NCI-H1694 (cell line): Measurements from ENCODE around the gene RPL11.
A peak's percentile ranks its signal among the peaks of the same experiment; 100 is the strongest.
"Not testable (repeated sequence)": the region's sequence is repeated elsewhere in the genome, so short reads cannot be mapped to it uniquely, and the experiment has no call there.

Experiments used
- DNase-seq: peaks from one replicate; lab custom pipeline; 2025; lab: John Stamatoyannopoulos, UW

RPL11 gene

DNA sequence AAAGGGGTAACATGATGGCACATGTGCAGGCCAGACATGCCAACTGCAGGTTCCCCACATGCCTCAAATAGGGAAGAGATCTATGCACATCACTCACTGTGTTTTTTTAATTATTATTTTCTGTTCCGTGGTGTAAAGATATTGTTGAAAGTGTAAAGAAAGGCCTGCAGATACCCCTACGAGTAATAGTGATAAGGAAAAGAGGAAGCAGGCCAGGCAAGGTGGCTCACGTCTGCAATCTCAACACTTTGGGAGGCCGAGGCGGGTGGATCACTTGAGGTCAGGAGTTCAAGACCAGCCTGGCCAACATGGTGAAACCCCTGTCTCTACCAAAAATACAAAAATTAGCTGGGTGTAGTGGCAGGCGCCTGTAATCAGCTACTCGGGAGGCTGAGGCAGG, 6.4 kb upstream of the RPL11 start:
- not testable (repeated sequence) for DNase-seq

DNA sequence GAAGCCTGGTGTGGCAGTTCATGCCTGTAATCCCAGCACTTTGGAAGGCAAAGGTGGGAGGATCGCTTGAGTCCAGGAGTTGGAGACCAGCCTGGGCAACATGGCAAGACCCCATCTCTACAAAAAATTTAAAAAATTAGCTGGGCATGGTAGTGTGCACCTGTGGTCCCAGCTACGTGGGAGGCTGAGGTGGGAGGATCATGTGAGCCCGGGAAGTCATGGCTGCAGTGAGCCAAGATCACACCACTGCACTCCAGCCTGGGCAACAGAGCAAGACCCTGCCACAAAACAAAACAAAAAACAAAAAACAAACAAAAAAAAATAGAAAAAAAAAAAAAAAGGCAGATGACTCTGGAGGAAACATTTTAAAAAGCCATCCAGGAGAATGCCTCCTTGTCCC, 3.9 kb upstream of the RPL11 start:
- not testable (repeated sequence) for DNase-seq

DNA sequence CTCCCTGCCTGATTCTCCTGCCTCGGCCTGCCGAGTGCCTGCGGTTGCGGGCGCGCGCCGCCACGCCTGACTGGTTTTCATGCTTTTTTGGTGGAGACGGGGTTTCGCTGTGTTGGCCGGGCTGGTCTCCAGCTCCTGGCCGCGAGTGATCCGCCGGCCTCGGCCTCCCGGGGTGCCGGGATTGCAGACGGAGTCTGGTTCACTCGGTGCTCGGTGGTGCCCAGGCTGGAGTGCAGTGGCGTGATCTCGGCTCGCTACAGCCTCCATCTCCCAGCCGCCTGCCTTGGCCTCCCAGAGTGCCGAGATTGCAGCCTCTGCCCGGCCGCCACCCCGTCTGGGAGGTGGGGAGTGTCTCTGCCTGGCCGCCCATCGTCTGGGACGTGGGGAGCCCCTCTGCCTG, 3.3 kb upstream of the RPL11 start:
- not testable (repeated sequence) for DNase-seq

DNA sequence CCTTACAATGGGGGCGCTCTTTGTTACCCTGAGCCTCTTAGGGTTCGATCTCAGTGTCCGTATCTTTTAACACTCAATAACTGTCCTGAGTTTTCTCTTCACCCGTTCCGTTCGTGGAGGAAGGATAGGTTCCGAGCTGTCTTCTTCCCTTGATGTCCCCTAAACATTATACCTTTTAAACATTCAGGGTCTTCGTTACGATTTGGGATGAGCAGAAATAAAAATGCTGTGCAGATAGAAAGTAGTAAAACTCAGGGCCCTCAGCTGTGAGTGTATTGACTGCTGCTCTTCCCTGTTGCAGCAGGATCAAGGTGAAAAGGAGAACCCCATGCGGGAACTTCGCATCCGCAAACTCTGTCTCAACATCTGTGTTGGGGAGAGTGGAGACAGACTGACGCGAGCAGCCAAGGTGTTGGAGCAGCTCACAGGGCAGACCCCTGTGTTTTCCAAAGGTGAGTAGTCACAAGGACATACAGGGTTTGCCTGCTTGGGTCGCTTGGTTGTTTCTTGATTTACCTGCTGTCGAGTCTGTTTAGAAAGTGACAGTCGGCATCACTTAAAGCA, 784 bp downstream of the RPL11 start:
- no peak for DNase-seq

DNA sequence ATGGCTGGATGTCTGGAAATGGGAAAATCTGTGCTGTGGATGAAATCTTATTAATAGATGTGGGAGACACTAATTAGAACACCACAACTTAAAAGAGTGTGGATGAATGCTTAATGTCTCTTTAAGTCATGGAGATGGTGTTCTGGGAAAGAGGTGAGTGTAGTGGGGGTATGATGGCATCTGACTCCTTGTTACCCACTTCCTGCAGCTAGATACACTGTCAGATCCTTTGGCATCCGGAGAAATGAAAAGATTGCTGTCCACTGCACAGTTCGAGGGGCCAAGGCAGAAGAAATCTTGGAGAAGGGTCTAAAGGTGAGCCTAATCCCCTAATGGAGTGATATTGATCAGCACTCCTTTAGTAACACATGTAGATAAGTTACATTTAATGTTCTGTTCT, 2.0 kb downstream of the RPL11 start:
- DNase-seq: no peak

GRCh38 chr1:23694371-23694770, 2.8 kb downstream of the RPL11 start:
- DNase-seq: no peak

DNA sequence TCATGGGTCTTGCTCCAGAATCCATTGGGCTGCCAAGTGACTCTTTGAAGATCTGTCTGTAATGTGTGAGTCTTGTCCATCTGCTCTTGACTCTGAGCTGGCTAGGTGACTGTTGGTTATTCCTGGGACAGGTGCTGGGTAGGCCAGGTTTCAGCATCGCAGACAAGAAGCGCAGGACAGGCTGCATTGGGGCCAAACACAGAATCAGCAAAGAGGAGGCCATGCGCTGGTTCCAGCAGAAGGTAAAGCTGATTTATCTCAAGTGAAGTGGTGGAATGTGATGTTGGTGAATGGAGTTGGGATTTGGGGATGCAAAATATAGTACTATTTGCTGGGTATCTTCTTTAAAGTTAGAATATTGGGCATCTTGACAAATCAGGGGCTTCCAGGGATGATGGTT, 4.1 kb downstream of the RPL11 start:
- no peak for DNase-seq

DNA sequence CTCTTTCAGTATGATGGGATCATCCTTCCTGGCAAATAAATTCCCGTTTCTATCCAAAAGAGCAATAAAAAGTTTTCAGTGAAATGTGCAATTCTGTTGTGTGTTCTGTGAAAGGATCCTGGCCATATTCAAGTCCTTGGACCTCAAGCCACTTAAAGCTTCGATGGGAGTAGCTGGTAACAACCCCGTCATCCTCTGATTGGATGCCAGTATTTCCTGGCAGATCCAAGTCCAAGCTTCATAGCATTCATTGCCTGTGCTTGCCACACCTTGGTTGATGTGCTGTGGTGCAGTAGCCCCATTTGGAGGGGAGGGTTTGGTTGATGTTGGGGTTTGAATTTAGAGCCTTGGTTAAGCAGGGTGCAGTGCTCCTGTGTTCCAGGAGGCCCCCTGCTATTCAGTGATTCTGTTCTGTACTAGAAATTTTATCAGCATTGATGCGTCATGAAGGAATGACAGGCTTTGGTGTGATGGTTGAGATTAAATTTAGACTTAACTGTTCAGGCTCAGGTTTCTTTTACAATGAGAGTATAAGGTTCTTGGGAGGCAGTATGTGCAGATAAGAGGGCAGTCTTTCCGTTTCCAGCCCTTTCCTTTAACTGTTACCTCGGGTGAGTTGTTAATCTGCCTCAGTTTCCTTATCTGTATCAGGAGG, 4.9 kb downstream of the RPL11 start:
- no peak for DNase-seq

DNA sequence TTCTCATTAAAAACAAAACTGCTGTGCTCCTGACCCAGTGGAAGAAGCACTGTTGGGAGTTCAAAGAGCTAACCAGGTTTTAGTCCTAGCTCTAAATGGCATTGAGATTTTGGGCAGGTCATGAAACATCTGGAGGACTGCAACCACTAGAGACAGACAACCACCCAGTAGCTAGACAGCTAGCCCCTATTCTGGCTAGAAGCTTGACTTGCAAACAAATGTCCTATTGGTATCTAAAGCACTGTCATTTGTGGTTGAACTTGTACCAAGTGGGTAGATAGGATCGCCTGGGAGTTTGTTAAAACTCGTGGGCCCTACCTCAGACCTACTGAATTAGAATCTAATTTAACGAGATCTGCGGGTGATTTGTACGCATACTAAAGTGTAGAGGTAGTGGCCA, 6.9 kb downstream of the RPL11 start:
- no peak for DNase-seq

- no peak for DNase-seq
Measured at GRCh38 chr1:23699280-23700179, 7.9 kb downstream of the RPL11 start.

- no peak for DNase-seq
Measured at GRCh38 chr1:23701310-23701709, 9.7 kb downstream of the RPL11 start.

GRCh38 chr1:23701996-23702395, 10.4 kb downstream of the RPL11 start:
- DNase-seq: no peak

- no peak for DNase-seq
Measured at GRCh38 chr1:23704834-23705495, 13.4 kb downstream of the RPL11 start.

GRCh38 chr1:23709229-23709628, 17.6 kb downstream of the RPL11 start:
- DNase-seq: no peak

- peak; percentile 39 for DNase-seq
Measured at GRCh38 chr1:23718482-23718881, 26.9 kb downstream of the RPL11 start.

- no peak for DNase-seq
Measured at GRCh38 chr1:23719162-23719820, 27.7 kb downstream of the RPL11 start.

DNA sequence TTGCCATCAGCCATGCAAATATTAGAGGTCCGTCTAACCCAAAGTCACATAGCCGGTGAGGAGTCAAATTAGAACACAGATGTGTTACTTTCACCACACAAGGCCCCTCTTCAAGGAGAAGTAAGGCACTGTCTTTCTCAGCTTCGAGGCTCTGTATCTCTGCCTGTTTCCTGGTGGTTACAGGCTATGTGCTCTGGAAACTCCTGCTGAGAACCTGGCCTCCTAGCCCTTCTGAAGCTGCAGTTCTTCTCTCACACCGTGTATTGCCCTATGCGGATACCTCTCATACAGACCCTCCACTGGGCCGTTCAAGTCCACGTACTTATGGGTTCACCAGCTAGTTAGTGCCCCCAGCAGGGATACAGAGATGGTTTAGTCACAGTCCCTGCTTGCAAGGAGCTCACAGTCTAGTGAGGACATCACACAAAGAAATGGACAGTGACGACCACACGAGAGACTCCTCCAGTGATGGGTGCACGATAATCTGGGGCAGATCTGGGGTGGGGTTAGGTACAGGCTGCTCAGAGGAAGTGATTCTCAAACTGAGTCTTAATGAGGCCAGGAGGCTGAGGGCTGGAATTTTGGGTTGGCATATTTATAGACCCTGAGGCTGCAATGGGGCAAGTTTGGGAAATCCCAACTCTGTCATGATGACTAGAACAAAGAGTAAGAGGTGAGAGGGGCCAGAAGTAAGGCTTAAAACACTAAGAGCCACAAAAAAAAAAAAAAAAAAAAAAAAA, 28.8 kb downstream of the RPL11 start:
- DNase-seq: no peak

GRCh38 chr1:23722652-23723051, 31.0 kb downstream of the RPL11 start:
- DNase-seq: no peak

- DNase-seq: no peak
Measured at GRCh38 chr1:23726686-23727085, 35.1 kb downstream of the RPL11 start.

- DNase-seq: no peak
Measured at GRCh38 chr1:23727362-23727811, 35.8 kb downstream of the RPL11 start.
